Right atrium auricular region (tissue), 2 donors: ENCODE results near the gene ACTR3C. TPM values are rescaled to one million over a fixed set of nuclear protein-coding genes. Genes with fewer than 3 reads are reported as not detected.
"Not testable (repeated sequence)": the region's sequence is repeated elsewhere in the genome, so short reads cannot be mapped to it uniquely, and the experiment has no call there.

Experiments
- DNase-seq: peaks from one replicate; pipeline ENCODE4 v3.0.0-alpha.2; 2019; ENCODE audit warnings: low spot score
- H3K27ac ChIP-seq, 2 donors: fragments of 200-600 bp; sonication (generic); 1 replicate in 1 of 2; 2 replicates in 1 of 2; pipeline ENCODE4 v1.5.1; 2016 to 2019
- H3K27me3 ChIP-seq, 2 donors: fragments of 200-600 bp; sonication (generic); one replicate each; pipeline versions ENCODE4 v1.5.1 to v1.6.0; 2017 to 2019
- H3K36me3 ChIP-seq: fragments of 200-600 bp; sonication (generic); one replicate; pipeline ENCODE4 v1.5.1; 2016
- H3K4me1 ChIP-seq, 2 donors: fragments of 200-600 bp; sonication (generic); one replicate each; pipeline versions ENCODE4 v1.5.1 to v1.6.0; 2017 to 2019
- H3K4me3 ChIP-seq, 2 donors: fragments of 200-600 bp; sonication (generic); 1 replicate in 1 of 2; 2 replicates in 1 of 2; pipeline ENCODE4 v1.5.1; 2017 to 2019; ENCODE audit warnings: mild to moderate bottlenecking in 1 of 2, moderate library complexity in 1 of 2
- H3K9me3 ChIP-seq, 2 donors: fragments of 200-600 bp; sonication (generic); one replicate each; pipeline ENCODE4 v1.5.1; 2019
- total RNA-seq, 2 donors: library from RNA; depleted of rRNA; stranded (reverse); fragments of >200 nt; gene quantifications; one replicate each; pipeline ENCODE4 v1.1.0, GENCODE V29; 2016

Gene ACTR3C
- total RNA-seq, 2 donors from 2014 or later = 3.2 to 4.1 TPM

- not testable (repeated sequence) for H3K36me3 ChIP-seq, H3K9me3 ChIP-seq, H3K27me3 ChIP-seq, DNase-seq, H3K27ac ChIP-seq, H3K4me1 ChIP-seq, H3K4me3 ChIP-seq
Measured at GRCh38 chr7:150219941-150220658, 103.2 kb downstream of the ACTR3C start.

DNA sequence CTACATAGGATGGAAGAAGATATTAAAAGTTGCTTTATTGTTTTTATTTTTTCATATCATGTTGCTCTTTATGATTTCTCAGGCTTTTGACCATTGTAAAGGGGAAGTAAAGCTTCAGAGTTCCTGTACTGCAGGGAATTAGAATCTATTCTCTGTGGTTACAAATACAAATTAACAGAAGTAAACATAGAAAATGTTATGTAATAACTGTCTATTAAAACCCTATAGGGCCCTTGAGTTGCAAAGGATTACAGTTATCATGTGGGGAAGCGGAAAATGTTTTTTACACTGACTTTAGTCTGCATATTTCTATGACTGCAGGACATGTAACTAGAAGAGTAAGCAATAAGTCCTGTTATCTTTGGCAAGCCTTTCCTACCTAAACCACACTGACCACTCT, 116.5 kb downstream of the ACTR3C start:
- H3K9me3 ChIP-seq, H3K4me1 ChIP-seq, H3K4me3 ChIP-seq, H3K27me3 ChIP-seq, H3K36me3 ChIP-seq, DNase-seq, H3K27ac ChIP-seq: not testable (repeated sequence)

- DNase-seq, H3K27me3 ChIP-seq, H3K9me3 ChIP-seq, H3K4me1 ChIP-seq, H3K4me3 ChIP-seq, H3K36me3 ChIP-seq, H3K27ac ChIP-seq: not testable (repeated sequence)
Measured at GRCh38 chr7:150205866-150206265, 117.5 kb downstream of the ACTR3C start.

DNA sequence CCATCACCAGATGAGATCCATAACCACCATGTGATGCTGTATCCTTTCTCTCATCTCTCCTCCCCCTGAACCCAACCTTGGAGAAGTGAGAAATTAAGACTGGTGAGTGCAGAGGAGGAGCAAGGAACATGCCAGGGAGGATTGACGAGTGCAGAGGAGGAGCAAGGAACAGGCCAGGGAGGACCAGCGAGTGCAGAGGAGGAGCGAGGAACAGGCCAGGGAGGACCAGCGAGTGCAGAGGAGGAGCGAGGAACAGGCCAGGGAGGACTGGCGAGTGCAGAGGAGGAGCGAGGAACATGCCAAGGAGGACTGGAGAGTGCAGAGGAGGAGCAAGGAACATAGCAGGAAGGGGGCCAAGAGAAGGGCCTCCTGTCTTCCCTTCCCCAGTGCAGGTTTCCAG, 118.8 kb downstream of the ACTR3C start:
- not testable (repeated sequence) for H3K27ac ChIP-seq, H3K36me3 ChIP-seq, DNase-seq, H3K9me3 ChIP-seq, H3K4me1 ChIP-seq, H3K27me3 ChIP-seq, H3K4me3 ChIP-seq

DNA sequence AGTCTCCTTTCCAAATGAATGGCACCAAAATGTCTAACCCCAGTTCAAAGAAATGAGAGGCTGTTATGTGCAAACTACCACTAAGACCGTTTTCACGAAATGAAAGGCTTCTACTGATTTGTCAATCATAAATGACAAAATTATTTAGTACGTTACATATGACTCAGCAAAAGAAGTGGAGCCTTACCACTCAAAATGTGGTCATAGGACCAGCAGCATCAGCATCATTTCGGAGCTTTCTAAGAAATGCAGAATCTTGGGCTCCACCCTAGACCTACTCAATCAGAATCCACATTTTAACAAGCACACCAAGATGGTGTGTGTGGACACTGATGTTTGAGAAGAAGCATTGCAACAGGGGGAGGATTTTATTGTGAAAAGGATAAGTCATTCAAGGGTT, 120.5 kb downstream of the ACTR3C start:
- H3K9me3 ChIP-seq, H3K4me3 ChIP-seq, H3K27me3 ChIP-seq, H3K36me3 ChIP-seq, H3K4me1 ChIP-seq, DNase-seq, H3K27ac ChIP-seq: not testable (repeated sequence)

Other genes with a start within 250 kb of the ACTR3C start
- 1 to 10 TPM; 9.7 to 9.8 TPM for gene LRRC61, start 190 bp downstream of the ACTR3C start, total RNA-seq
- 100 to 1,000 TPM; 105 to 197 TPM for gene RARRES2, start 18.1 kb upstream of the ACTR3C start, total RNA-seq
- gene REPIN1, start 45.3 kb upstream of the ACTR3C start, total RNA-seq = 100 to 1,000 TPM in 1 of 2 donors, 10 to 100 TPM in 1; 100.0 to 110 TPM
- 1 to 10 TPM; 4.1 to 6.2 TPM for gene ZNF775, start 55.8 kb upstream of the ACTR3C start, total RNA-seq
- 1 to 10 TPM; 6.6 to 9.6 TPM for gene GIMAP8, start 127.1 kb upstream of the ACTR3C start, total RNA-seq
- gene GIMAP7, start 191.3 kb upstream of the ACTR3C start, total RNA-seq = 10 to 100 TPM; 12.7 to 12.9 TPM
- gene GIMAP4, start 243.8 kb upstream of the ACTR3C start, total RNA-seq = 10 to 100 TPM; 22.3 to 23.5 TPM